Testis (tissue), 3 donors: Measurements from ENCODE around the gene ETV2. TPM values are rescaled to one million over a fixed set of nuclear protein-coding genes. Genes with fewer than 3 reads are reported as not detected.
A peak's percentile ranks its signal among the peaks of the same experiment; 100 is the strongest.

ENCODE experiments used
- DNase-seq: peaks from one replicate; pipeline ENCODE4 v3.0.0-alpha.2; 2019
- H3K27ac ChIP-seq, 2 donors: fragments of 200-600 bp; sonication (generic); one replicate each; pipeline ENCODE4 v1.5.1; 2019
- H3K27me3 ChIP-seq: fragments of 200-600 bp; sonication (generic); one replicate; pipeline ENCODE4 v1.5.1; 2019
- H3K36me3 ChIP-seq: fragments of 200-600 bp; sonication (generic); one replicate; pipeline ENCODE4 v1.5.1; 2017; ENCODE audit warnings: low read depth; ENCODE audit errors: missing control alignments
- H3K4me1 ChIP-seq: fragments of 200-600 bp; sonication (generic); one replicate; pipeline ENCODE4 v1.5.1; 2019
- H3K4me3 ChIP-seq, 2 donors: fragments of 200-600 bp; sonication (generic); one replicate each; pipeline ENCODE4 v1.5.1; 2017 to 2019
- H3K9me3 ChIP-seq: fragments of 200-600 bp; sonication (generic); one replicate; pipeline ENCODE4 v1.5.1; 2017
- POLR2A ChIP-seq: fragments of 450-650 bp; IDR thresholded peaks from one replicate; pipeline ENCODE4 v1.6.1; 2017; ENCODE audit warnings: antibody characterized with exemption, mild to moderate bottlenecking, moderate library complexity
- WGBS, 2 donors: methylation state at CpG; one replicate each; pipeline ENCODE4 v1.1.5; 2018; 5-methylcytosine and 5-hydroxymethylcytosine counted together
- intact Hi-C: fragments of 100-400 bp; cut with DNase I; formaldehyde crosslinking; loops from one replicate; pipeline ENCODE4 v1.15.1; 2023; ENCODE audit warnings: low total_unique reads
- polyA plus RNA-seq: library from polyadenylated mRNA; stranded (reverse); fragments of 350-450 nt; fragmentation: Illumina TruSeq; extraction: RNeasy Lipid Tissue Mini Kit (QIAGEN cat#74804); gene quantifications from one replicate; pipeline ENCODE4 v1.2.3, GENCODE V29; 2014; ENCODE audit warnings: low read depth, low replicate concordance; ENCODE audit not compliant: insufficient read depth
- total RNA-seq, 2 donors: library from RNA; depleted of rRNA; stranded (reverse); fragments of >200 nt; gene quantifications; one replicate each; pipeline ENCODE4 v1.2.3, GENCODE V29; 2016
- TF ChIP-seq, protein P1 (sequence below), 3 experiments: fragments of 450-650 bp in 2 of 3; fragments of 200-600 bp in 1 of 3; sonication (generic) in 1 of 3; IDR thresholded peaks; one replicate each; pipeline ENCODE4 v1.5.1; 2016 to 2019; ENCODE audit warnings: antibody characterized with exemption in 3 of 3, mild to moderate bottlenecking in 2 of 3, moderate library complexity in 1 of 3

The ETV2 gene
- total and polyA plus RNA-seq, 3 donors from 2014 or later = 4.8 to 27.2 (median 14.4) TPM

DNA sequence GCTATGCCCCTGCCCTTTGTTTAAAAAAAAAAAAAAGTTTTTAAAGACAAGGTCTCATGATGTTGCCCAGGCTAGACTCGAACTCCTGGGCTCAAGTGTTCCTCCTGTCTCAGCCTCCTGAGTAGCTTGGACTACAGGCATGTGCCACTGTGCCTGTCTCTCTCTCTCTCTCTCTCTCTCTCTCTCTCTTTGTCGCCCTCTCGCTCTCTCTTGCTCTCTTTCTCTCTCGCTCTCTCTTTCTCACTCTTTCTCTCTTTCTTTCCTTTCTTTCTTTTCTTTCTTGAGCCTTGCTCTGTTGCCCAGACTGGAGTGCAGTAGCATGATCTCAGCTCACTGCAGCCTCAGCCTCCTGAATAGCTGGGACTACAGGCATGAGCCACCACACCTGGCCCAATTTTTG is 14.1 kb downstream of the ETV2 start:
- no peak overlapping the region for H3K4me3 ChIP-seq
- H3K27me3 ChIP-seq = no peaks in the 10 kb centered on the region
- H3K27ac ChIP-seq = no peak overlapping the region
- intact Hi-C loops = no loop called here
- H3K4me1 ChIP-seq = no peaks in the 10 kb centered on the region
- H3K36me3 ChIP-seq = no peaks in the 10 kb centered on the region
- TF ChIP-seq, protein P1, sequence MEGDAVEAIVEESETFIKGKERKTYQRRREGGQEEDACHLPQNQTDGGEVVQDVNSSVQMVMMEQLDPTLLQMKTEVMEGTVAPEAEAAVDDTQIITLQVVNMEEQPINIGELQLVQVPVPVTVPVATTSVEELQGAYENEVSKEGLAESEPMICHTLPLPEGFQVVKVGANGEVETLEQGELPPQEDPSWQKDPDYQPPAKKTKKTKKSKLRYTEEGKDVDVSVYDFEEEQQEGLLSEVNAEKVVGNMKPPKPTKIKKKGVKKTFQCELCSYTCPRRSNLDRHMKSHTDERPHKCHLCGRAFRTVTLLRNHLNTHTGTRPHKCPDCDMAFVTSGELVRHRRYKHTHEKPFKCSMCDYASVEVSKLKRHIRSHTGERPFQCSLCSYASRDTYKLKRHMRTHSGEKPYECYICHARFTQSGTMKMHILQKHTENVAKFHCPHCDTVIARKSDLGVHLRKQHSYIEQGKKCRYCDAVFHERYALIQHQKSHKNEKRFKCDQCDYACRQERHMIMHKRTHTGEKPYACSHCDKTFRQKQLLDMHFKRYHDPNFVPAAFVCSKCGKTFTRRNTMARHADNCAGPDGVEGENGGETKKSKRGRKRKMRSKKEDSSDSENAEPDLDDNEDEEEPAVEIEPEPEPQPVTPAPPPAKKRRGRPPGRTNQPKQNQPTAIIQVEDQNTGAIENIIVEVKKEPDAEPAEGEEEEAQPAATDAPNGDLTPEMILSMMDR (IDR thresholded peaks at IDR 0.05) = no peak
- no peak for TF ChIP-seq POLR2A
- no peaks in the 10 kb centered on the region for H3K9me3 ChIP-seq
- WGBS, 2 donors = 94 to 95% methylated on average over 4 of the region's 4 CpGs
- no peak for DNase-seq

DNA sequence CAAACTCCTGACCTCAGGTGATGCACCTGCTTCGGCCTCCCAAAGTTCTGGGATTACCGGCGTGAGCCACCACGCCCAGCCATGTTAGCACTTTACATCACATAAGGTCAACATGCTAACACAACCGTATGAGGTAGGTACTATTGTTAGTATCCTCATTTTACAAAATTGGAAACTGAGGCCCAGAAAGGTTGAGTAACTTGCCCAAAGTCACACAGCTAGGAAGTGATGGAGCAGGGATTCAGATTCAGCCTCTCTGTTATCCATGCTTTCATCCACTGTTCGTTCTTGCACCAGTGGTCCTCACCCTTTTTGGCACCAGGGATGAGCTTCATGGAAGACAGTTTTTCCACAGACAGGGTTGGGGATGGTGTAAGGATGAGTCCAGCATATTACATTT is 15.2 kb downstream of the ETV2 start:
- Histone ChIP-seq H3K27ac (no peak overlapping the region), H3K27me3 (no peaks in the 10 kb centered on the region), H3K4me1 (no peaks in the 10 kb centered on the region), H3K9me3 (no peaks in the 10 kb centered on the region), H3K36me3 (no peaks in the 10 kb centered on the region), H3K4me3 (no peak overlapping the region)
- 86 to 95% methylated on average over 6 of the region's 6 CpGs for WGBS, 2 donors
- no peak for DNase-seq
- intact Hi-C loops = no loop called here
- TF ChIP-seq, protein P1 (IDR thresholded peaks at IDR 0.05) = no peak
- TF ChIP-seq POLR2A = no peak

DNA sequence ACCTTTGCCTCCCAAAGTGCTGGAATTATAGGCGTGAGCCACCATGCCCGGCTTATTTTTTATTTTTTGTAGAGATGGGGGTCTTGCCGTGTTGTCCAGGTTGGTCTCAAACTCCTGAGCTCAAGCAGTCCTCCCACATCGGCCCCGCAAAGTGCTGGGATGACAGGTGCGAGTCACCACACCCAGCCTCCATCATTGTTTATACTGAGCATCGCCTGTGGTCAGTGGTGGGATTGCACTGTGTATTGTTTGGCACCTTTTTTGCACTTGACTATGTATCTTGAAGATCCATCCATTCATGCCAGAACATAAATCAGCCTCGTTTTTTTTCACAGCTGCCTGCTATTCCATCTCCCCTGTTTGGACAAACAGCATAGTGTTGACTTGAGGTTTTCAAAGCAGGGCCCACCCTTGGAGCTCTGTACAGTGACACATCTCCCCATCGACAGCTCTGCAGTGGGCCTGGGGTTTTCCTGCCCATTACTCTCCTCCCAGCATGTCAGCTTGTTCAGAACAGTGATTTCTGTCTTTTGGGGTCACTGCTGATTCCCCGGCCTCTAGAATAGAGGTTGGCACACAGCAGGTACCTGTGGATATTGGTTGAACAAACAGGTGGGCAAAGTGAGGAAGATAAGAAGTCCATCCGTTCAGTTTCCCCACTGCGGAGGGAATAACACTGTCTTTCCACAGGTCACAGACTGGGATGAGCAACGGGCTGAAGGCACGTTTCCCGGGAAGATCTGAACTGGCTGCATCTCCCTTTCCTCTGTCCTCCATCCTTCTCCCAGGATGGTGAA is 16.6 kb downstream of the ETV2 start:
- no peaks in the 10 kb centered on the region for H3K36me3 ChIP-seq
- no peaks in the 10 kb centered on the region for H3K9me3 ChIP-seq
- TF ChIP-seq, protein P1 (IDR thresholded peaks at IDR 0.05) = peak in 2 of 3 experiments; percentile 11 to 16
- no peak for TF ChIP-seq POLR2A
- no peaks in the 10 kb centered on the region for H3K27me3 ChIP-seq
- DNase-seq = no peak
- 87 to 94% methylated on average over 15 of the region's 15 CpGs for WGBS, 2 donors
- intact Hi-C loops = no loop called here
- no peak overlapping the region for H3K4me3 ChIP-seq
- H3K27ac ChIP-seq = no peak overlapping the region
- H3K4me1 ChIP-seq = no peaks in the 10 kb centered on the region

DNA sequence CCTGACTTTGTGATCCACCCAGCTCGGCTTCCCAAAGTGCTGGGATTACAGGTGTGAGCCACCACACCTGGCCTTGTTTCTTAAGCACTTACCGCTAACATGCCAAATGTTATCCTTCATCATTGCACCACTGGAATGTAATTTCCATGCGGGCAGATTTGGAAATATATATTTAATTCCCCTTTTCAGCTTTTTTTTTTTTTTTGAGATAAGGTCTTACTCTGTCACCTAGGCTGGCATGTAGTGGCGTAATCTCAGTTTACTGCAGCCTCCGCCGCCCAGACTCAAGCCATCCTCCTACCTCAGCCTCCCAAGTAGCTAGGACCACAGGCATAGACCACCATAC is 20.4 kb downstream of the ETV2 start:
- no peak for DNase-seq
- Histone ChIP-seq H3K4me1 (no peaks in the 10 kb centered on the region), H3K27me3 (no peaks in the 10 kb centered on the region), H3K27ac (no peak overlapping the region), H3K36me3 (no peaks in the 10 kb centered on the region), H3K4me3 (no peak overlapping the region), H3K9me3 (no peaks in the 10 kb centered on the region)
- intact Hi-C loops = no loop called here
- WGBS, 2 donors = 98 to 99% methylated on average over 6 of the region's 6 CpGs
- TF ChIP-seq, protein P1 (IDR thresholded peaks at IDR 0.05) = no peak
- no peak for TF ChIP-seq POLR2A

DNA sequence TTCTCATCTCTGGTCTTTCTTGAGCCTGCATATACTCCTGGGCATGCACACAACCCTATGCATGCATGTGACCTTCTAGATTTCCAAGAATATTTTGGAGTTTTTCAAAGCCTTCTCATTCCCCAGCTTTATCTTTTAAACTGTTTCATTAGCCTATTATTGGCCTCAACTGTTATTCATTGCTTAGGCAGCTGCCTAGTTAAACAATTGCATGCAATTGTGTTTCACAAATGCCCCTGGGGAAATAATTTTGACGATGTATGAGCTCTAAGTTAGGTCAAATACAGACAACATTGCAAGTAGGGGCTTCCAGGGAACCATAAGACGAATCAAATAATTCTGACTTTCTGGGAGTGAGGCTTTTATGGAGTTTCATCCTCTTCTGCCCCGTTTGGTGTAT is 22.4 kb downstream of the ETV2 start:
- no peak for DNase-seq
- H3K9me3 ChIP-seq = no peaks in the 10 kb centered on the region
- no peaks in the 10 kb centered on the region for H3K27me3 ChIP-seq
- WGBS, 2 donors = 86 to 88% methylated on average over 3 of the region's 3 CpGs
- TF ChIP-seq, protein P1 (IDR thresholded peaks at IDR 0.05) = no peak
- no peak for TF ChIP-seq POLR2A
- no peaks in the 10 kb centered on the region for H3K4me1 ChIP-seq
- intact Hi-C loops = no loop called here
- H3K36me3 ChIP-seq = no peaks in the 10 kb centered on the region
- no peak overlapping the region for H3K4me3 ChIP-seq
- H3K27ac ChIP-seq = no peak overlapping the region
